Measurements from ENCODE around the gene NEU2.
"Not testable (repeated sequence)": the region's sequence is repeated elsewhere in the genome, so short reads cannot be mapped to it uniquely, and the experiment has no call there.

The NEU2 gene

GRCh38 chr2:233039846-233040530 is 7.5 kb downstream of the NEU2 start:
- no peaks in the 10 kb centered on the region for H3K4me1 ChIP-seq (ENCODE audit: control insufficient read depth, insufficient read depth, low read length)
- no peaks in the 10 kb centered on the region for H3K27me3 ChIP-seq (ENCODE audit: control insufficient read depth, insufficient read depth, low read length)

GRCh38 chr2:233040571-233040970 is 8.1 kb downstream of the NEU2 start:
- Histone ChIP-seq H3K9me3 (ENCODE audit: control insufficient read depth, insufficient read depth, low read length) (no peaks in the 10 kb centered on the region), H3K27me3 (ENCODE audit: control insufficient read depth, insufficient read depth, low read length) (no peaks in the 10 kb centered on the region), H3K4me1 (ENCODE audit: control insufficient read depth, insufficient read depth, low read length) (no peaks in the 10 kb centered on the region), H3K36me3 (ENCODE audit: control insufficient read depth, insufficient read depth, low read length) (no peaks in the 10 kb centered on the region), H3K4me3 (ENCODE audit: low read depth, low read length) (no peak overlapping the region), H3K9ac (ENCODE audit: low read depth, low read length) (no peak overlapping the region)

More at GRCh38 chr2:233039846-233040530, 7.5 kb downstream of the NEU2 start:
- H3K36me3 ChIP-seq (ENCODE audit: control insufficient read depth, insufficient read depth, low read length) = no peaks in the 10 kb centered on the region
- no peak overlapping the region for H3K4me3 ChIP-seq (ENCODE audit: low read depth, low read length)
- no peak overlapping the region for H3K9ac ChIP-seq (ENCODE audit: low read depth, low read length)
- H3K9me3 ChIP-seq (ENCODE audit: control insufficient read depth, insufficient read depth, low read length) = no peaks in the 10 kb centered on the region

- Histone ChIP-seq H3K4me3 (ENCODE audit: low read depth, low read length) (no peak overlapping the region), H3K9me3 (ENCODE audit: control insufficient read depth, insufficient read depth, low read length) (no peaks in the 10 kb centered on the region), H3K4me1 (ENCODE audit: control insufficient read depth, insufficient read depth, low read length) (no peaks in the 10 kb centered on the region), H3K36me3 (ENCODE audit: control insufficient read depth, insufficient read depth, low read length) (peaks cover 2% of the 10 kb centered on the region), H3K9ac (ENCODE audit: low read depth, low read length) (no peak overlapping the region), H3K27me3 (ENCODE audit: control insufficient read depth, insufficient read depth, low read length) (no peaks in the 10 kb centered on the region)
Observed at GRCh38 chr2:233041722-233042323, 9.4 kb downstream of the NEU2 start.

GRCh38 chr2:233042549-233042948 is 10.1 kb downstream of the NEU2 start:
- Histone ChIP-seq H3K4me3 (ENCODE audit: low read depth, low read length) (no peak overlapping the region), H3K36me3 (ENCODE audit: control insufficient read depth, insufficient read depth, low read length) (peaks cover 2% of the 10 kb centered on the region), H3K9me3 (ENCODE audit: control insufficient read depth, insufficient read depth, low read length) (no peaks in the 10 kb centered on the region), H3K9ac (ENCODE audit: low read depth, low read length) (no peak overlapping the region), H3K4me1 (ENCODE audit: control insufficient read depth, insufficient read depth, low read length) (no peaks in the 10 kb centered on the region), H3K27me3 (ENCODE audit: control insufficient read depth, insufficient read depth, low read length) (no peaks in the 10 kb centered on the region)

GRCh38 chr2:233044974-233045605 is 12.6 kb downstream of the NEU2 start:
- Histone ChIP-seq H3K27me3 (ENCODE audit: control insufficient read depth, insufficient read depth, low read length) (no peaks in the 10 kb centered on the region), H3K9me3 (ENCODE audit: control insufficient read depth, insufficient read depth, low read length) (no peaks in the 10 kb centered on the region), H3K9ac (ENCODE audit: low read depth, low read length) (no peak overlapping the region), H3K4me1 (ENCODE audit: control insufficient read depth, insufficient read depth, low read length) (peaks cover 1% of the 10 kb centered on the region), H3K36me3 (ENCODE audit: control insufficient read depth, insufficient read depth, low read length) (peaks cover 2% of the 10 kb centered on the region), H3K4me3 (ENCODE audit: low read depth, low read length) (no peak overlapping the region)

GRCh38 chr2:233047206-233047605 is 14.7 kb downstream of the NEU2 start:
- Histone ChIP-seq H3K27me3 (ENCODE audit: control insufficient read depth, insufficient read depth, low read length) (no peaks in the 10 kb centered on the region), H3K9ac (ENCODE audit: low read depth, low read length) (no peak overlapping the region), H3K9me3 (ENCODE audit: control insufficient read depth, insufficient read depth, low read length) (no peaks in the 10 kb centered on the region), H3K36me3 (ENCODE audit: control insufficient read depth, insufficient read depth, low read length) (peaks cover 2% of the 10 kb centered on the region), H3K4me3 (ENCODE audit: low read depth, low read length) (no peak overlapping the region), H3K4me1 (ENCODE audit: control insufficient read depth, insufficient read depth, low read length) (peaks cover 14% of the 10 kb centered on the region)

- no peaks in the 10 kb centered on the region for H3K9me3 ChIP-seq (ENCODE audit: control insufficient read depth, insufficient read depth, low read length)
- no peaks in the 10 kb centered on the region for H3K27me3 ChIP-seq (ENCODE audit: control insufficient read depth, insufficient read depth, low read length)
- H3K36me3 ChIP-seq (ENCODE audit: control insufficient read depth, insufficient read depth, low read length) = peaks cover 2% of the 10 kb centered on the region
- no peak overlapping the region for H3K4me3 ChIP-seq (ENCODE audit: low read depth, low read length)
- H3K9ac ChIP-seq (ENCODE audit: low read depth, low read length) = no peak overlapping the region
- peaks cover 16% of the 10 kb centered on the region for H3K4me1 ChIP-seq (ENCODE audit: control insufficient read depth, insufficient read depth, low read length)
Observed at GRCh38 chr2:233047667-233048066, 15.2 kb downstream of the NEU2 start.

- Histone ChIP-seq H3K9me3 (ENCODE audit: control insufficient read depth, insufficient read depth, low read length) (no peaks in the 10 kb centered on the region), H3K9ac (ENCODE audit: low read depth, low read length) (no peak overlapping the region), H3K27me3 (ENCODE audit: control insufficient read depth, insufficient read depth, low read length) (no peaks in the 10 kb centered on the region), H3K4me3 (ENCODE audit: low read depth, low read length) (no peak overlapping the region), H3K36me3 (ENCODE audit: control insufficient read depth, insufficient read depth, low read length) (peaks cover 2% of the 10 kb centered on the region), H3K4me1 (ENCODE audit: control insufficient read depth, insufficient read depth, low read length) (peaks cover 16% of the 10 kb centered on the region)
Observed at GRCh38 chr2:233048569-233049193, 16.2 kb downstream of the NEU2 start.

- Histone ChIP-seq H3K4me3 (ENCODE audit: low read depth, low read length) (no peak overlapping the region), H3K27me3 (ENCODE audit: control insufficient read depth, insufficient read depth, low read length) (peaks cover under 1% of the 10 kb centered on the region)
Observed at GRCh38 chr2:233049194-233049761, 16.8 kb downstream of the NEU2 start.

GRCh38 chr2:233051241-233052149 is 19.0 kb downstream of the NEU2 start:
- Histone ChIP-seq H3K27me3 (ENCODE audit: control insufficient read depth, insufficient read depth, low read length) (peaks cover 3% of the 10 kb centered on the region), H3K36me3 (ENCODE audit: control insufficient read depth, insufficient read depth, low read length) (no peaks in the 10 kb centered on the region), H3K9ac (ENCODE audit: low read depth, low read length) (no peak overlapping the region), H3K9me3 (ENCODE audit: control insufficient read depth, insufficient read depth, low read length) (no peaks in the 10 kb centered on the region), H3K4me3 (ENCODE audit: low read depth, low read length) (peak overlapping the region; percentile 77), H3K4me1 (ENCODE audit: control insufficient read depth, insufficient read depth, low read length) (peaks cover 16% of the 10 kb centered on the region)

More at GRCh38 chr2:233049194-233049761, 16.8 kb downstream of the NEU2 start:
- no peaks in the 10 kb centered on the region for H3K9me3 ChIP-seq (ENCODE audit: control insufficient read depth, insufficient read depth, low read length)
- H3K4me1 ChIP-seq (ENCODE audit: control insufficient read depth, insufficient read depth, low read length) = peaks cover 16% of the 10 kb centered on the region
- peaks cover 2% of the 10 kb centered on the region for H3K36me3 ChIP-seq (ENCODE audit: control insufficient read depth, insufficient read depth, low read length)
- no peak overlapping the region for H3K9ac ChIP-seq (ENCODE audit: low read depth, low read length)

- H3K27me3 ChIP-seq (ENCODE audit: control insufficient read depth, insufficient read depth, low read length) = not testable (repeated sequence)
Observed at GRCh38 chr2:233052517-233052916, 20.0 kb downstream of the NEU2 start.

More at GRCh38 chr2:233052517-233052916, 20.0 kb downstream of the NEU2 start:
- H3K4me3 ChIP-seq (ENCODE audit: low read depth, low read length); H3K36me3 ChIP-seq (ENCODE audit: control insufficient read depth, insufficient read depth, low read length); H3K9ac ChIP-seq (ENCODE audit: low read depth, low read length); H3K9me3 ChIP-seq (ENCODE audit: control insufficient read depth, insufficient read depth, low read length): not testable (repeated sequence)
- peaks cover 16% of the 10 kb centered on the region for H3K4me1 ChIP-seq (ENCODE audit: control insufficient read depth, insufficient read depth, low read length)

All from iPS-15b (cell line).